Rectal smooth muscle tissue (tissue), 1 donor: ENCODE data around the gene SLC25A51.

Source experiments
- H3K27ac ChIP-seq: one replicate; pipeline ENCODE4 v1.7.0; 2013; ENCODE audit warnings: low read depth, low read length, inconsistent platforms
- H3K27me3 ChIP-seq: one replicate; pipeline ENCODE4 v1.7.0; 2013; ENCODE audit warnings: low read length; ENCODE audit not compliant: control insufficient read depth, insufficient read depth
- H3K36me3 ChIP-seq: one replicate; pipeline ENCODE4 v1.7.0; 2013; ENCODE audit warnings: low read length; ENCODE audit not compliant: control insufficient read depth, insufficient read depth
- H3K4me1 ChIP-seq: one replicate; pipeline ENCODE4 v1.7.0; 2013; ENCODE audit warnings: low read length; ENCODE audit not compliant: control insufficient read depth, insufficient read depth
- H3K4me3 ChIP-seq: one replicate; pipeline ENCODE4 v1.7.0; 2013; ENCODE audit warnings: low read length
- H3K9ac ChIP-seq: one replicate; pipeline ENCODE4 v1.7.0; 2013; ENCODE audit warnings: low read length

The SLC25A51 gene, protein sequence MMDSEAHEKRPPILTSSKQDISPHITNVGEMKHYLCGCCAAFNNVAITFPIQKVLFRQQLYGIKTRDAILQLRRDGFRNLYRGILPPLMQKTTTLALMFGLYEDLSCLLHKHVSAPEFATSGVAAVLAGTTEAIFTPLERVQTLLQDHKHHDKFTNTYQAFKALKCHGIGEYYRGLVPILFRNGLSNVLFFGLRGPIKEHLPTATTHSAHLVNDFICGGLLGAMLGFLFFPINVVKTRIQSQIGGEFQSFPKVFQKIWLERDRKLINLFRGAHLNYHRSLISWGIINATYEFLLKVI

GRCh38 chr9:37903647-37904444 is at the start of gene SLC25A51:
Gene SLC25A51 (minus strand): TSS chr9:37904127. CDS start chr9:37888550, 15,577 bp downstream.
- Histone ChIP-seq H3K4me3 (peak within 1 kb of the TSS; percentile 71), H3K27ac (peak within 1 kb of the TSS; percentile 81), H3K36me3 (no peaks in the 10 kb centered on the region), H3K9ac (peak within 1 kb of the TSS; percentile 76), H3K4me1 (peaks cover 13% of the 10 kb centered on the region), H3K27me3 (no peaks in the 10 kb centered on the region)

GRCh38 chr9:37953206-37953774 is 49.4 kb upstream of the SLC25A51 start:
- H3K4me1 ChIP-seq, result peaks cover 8% of the 10 kb centered on the region
- H3K9ac ChIP-seq, result no peak overlapping the region
- no peak overlapping the region for H3K4me3 ChIP-seq
- peaks cover 6% of the 10 kb centered on the region for H3K36me3 ChIP-seq
- H3K27me3 ChIP-seq, result no peaks in the 10 kb centered on the region
- H3K27ac ChIP-seq, result peak overlapping the region; percentile 44

DNA sequence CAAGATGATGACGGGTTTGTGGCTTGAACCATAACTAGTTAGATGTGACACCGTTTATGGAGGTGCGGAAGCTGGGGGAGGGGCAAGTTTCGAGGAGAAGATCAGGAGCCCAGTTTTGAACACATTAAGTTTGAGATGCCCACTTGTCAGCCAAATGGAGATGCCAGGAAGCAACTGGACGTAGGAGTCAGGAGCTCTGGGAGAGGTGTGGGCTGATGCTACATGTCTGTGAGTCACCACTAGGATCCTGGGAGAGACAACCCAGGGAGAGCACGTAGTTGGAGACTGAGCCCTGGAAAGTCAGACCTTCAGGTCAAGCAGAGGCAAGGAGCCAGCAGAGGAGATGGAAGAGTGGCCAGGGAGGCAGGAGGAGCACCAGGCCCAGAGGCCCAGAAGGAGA is 48.8 kb upstream of the SLC25A51 start:
- Histone ChIP-seq H3K27me3 (no peaks in the 10 kb centered on the region), H3K36me3 (peaks cover 6% of the 10 kb centered on the region), H3K4me3 (no peak overlapping the region), H3K4me1 (peaks cover 8% of the 10 kb centered on the region), H3K9ac (no peak overlapping the region), H3K27ac (no peak overlapping the region)

DNA sequence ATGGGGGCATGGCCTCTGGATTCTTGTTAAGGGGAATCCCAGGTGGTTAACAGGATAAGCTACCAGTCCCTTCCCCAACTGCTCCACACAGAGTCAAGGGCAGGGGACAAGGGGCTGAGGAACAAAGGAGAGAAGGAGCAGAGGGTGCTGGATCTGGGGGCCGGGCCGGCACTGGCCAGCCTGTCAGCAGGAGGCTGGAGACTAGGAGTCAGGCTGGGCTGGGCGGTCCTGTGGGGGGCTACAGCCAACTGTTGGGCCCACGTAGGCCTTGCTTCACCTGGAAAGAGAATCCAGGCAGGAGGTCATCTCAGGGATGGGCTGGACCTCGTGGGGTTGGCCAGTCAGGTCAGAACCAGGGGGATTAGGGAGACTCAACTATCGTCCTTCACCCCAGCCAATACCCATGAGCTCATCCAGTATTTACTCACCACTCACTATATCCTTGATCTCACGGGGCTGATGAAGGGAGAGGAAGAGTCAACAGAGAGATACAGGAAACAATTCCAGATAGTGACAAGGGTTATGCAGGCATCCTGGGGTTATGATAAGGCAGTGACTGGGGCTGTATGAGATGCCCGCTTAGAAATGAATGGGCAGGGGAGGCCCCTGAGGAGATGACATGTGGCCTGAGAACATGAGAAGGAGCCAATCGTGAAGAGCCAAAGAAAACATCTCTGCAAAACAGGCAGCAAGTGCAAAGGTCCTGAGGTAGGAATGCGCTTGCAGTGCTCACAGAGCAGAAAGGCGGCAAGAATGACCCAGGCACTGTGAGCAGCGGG is 47.9 kb upstream of the SLC25A51 start:
- Histone ChIP-seq H3K4me1 (peaks cover 8% of the 10 kb centered on the region), H3K27ac (no peak overlapping the region), H3K4me3 (no peak overlapping the region), H3K36me3 (peaks cover 6% of the 10 kb centered on the region), H3K27me3 (no peaks in the 10 kb centered on the region), H3K9ac (no peak overlapping the region)

DNA sequence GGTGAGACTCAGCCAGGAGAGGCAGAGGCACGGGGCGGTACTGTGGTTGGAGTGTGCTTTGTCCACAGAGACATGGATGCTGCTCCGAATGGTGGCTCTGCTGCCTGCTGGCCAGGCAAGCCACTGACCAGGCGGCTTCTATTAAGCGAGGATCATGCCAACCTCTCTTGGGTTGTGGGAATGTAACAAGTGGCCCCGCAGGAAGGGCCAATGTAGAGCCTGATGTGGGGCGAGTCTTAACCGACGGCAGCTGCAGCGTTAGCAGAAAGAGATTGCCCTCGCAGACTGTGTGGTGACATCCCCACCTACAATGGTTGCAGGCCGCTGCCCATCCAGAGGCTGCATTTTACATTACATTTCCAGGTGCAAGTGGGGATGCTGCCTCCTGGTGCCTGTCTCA is 46.6 kb upstream of the SLC25A51 start:
- Histone ChIP-seq H3K4me1 (peaks cover 8% of the 10 kb centered on the region), H3K9ac (no peak overlapping the region), H3K36me3 (peaks cover 6% of the 10 kb centered on the region), H3K27me3 (no peaks in the 10 kb centered on the region), H3K27ac (no peak overlapping the region), H3K4me3 (no peak overlapping the region)

GRCh38 chr9:37949576-37949975 is 45.6 kb upstream of the SLC25A51 start:
- Histone ChIP-seq H3K27me3 (no peaks in the 10 kb centered on the region), H3K27ac (no peak overlapping the region), H3K9ac (no peak overlapping the region), H3K4me1 (peaks cover 10% of the 10 kb centered on the region), H3K4me3 (no peak overlapping the region), H3K36me3 (peaks cover 6% of the 10 kb centered on the region)

GRCh38 chr9:37948417-37948980 is 44.6 kb upstream of the SLC25A51 start:
- no peak overlapping the region for H3K9ac ChIP-seq
- no peak overlapping the region for H3K4me3 ChIP-seq
- H3K4me1 ChIP-seq, result peaks cover 11% of the 10 kb centered on the region
- H3K27ac ChIP-seq, result no peak overlapping the region
- H3K36me3 ChIP-seq, result peaks cover 5% of the 10 kb centered on the region
- H3K27me3 ChIP-seq, result no peaks in the 10 kb centered on the region

GRCh38 chr9:37947977-37948376 is 44.0 kb upstream of the SLC25A51 start:
- Histone ChIP-seq H3K4me3 (no peak overlapping the region), H3K4me1 (peaks cover 15% of the 10 kb centered on the region), H3K9ac (no peak overlapping the region), H3K27ac (no peak overlapping the region), H3K36me3 (no peaks in the 10 kb centered on the region), H3K27me3 (no peaks in the 10 kb centered on the region)

DNA sequence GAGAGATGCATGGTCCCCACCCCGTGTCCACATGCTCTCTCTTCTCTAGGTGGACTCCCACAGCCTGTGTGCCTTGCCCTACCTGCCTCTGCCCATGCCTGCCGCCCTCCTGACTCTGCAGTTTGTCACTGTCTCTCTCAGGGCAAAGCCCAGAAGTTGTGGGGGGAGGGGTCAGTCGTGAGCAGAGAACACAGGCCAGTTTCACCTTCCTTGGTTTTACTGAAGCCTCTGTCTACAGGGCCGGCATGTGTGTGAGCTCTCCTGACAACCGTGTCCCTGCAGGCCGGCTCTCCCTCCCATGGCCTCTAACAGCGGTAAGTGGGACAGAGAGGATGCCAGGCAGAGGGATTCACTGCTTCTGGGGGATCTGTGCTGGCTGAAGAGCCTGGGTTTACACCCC is 43.5 kb upstream of the SLC25A51 start:
- Histone ChIP-seq H3K27ac (no peak overlapping the region), H3K27me3 (no peaks in the 10 kb centered on the region), H3K9ac (no peak overlapping the region), H3K4me1 (peaks cover 15% of the 10 kb centered on the region), H3K4me3 (no peak overlapping the region), H3K36me3 (no peaks in the 10 kb centered on the region)

DNA sequence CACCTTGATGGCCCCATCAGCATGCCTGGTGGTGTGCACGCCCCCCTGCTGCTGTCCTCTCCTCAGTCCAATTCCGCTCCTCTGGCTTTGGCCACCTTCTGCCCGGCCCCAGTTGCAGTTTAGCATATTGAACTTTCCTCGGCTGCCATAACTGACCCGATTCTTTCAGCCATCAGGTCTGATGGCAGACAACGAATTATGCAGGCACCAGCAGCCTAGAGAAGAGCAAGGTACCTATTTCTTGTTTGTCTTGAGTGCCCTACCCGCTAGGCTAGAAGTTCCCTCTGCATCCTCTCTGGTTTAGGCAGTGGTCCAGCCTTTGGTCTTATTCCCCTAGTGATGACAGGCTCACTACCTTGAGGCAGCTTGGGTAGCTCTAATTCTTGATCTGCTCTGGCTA is 43.0 kb upstream of the SLC25A51 start:
- H3K36me3 ChIP-seq, result no peaks in the 10 kb centered on the region
- no peak overlapping the region for H3K9ac ChIP-seq

DNA sequence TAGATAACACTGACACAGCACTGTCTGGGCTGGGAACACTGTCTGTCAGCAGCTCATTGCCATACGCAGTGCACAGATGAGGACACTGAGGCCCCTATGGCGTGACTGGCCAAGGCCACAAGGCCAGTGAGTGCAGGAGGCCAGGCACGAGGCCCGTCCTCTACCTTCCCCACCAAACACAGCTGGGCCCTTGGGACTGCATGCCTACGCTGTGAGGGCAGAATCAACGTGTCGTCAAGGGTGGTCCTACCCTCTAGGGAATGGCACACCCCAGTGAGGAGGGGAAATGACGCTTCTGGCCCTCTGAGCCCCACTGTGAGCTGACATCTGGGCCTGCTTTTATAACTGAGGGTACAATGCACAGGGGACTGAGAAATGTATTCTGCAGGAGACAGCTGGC is 42.1 kb upstream of the SLC25A51 start:
- peaks cover 15% of the 10 kb centered on the region for H3K4me1 ChIP-seq
- no peak overlapping the region for H3K27ac ChIP-seq
- H3K9ac ChIP-seq, result no peak overlapping the region
- H3K27me3 ChIP-seq, result no peaks in the 10 kb centered on the region
- no peaks in the 10 kb centered on the region for H3K36me3 ChIP-seq
- no peak overlapping the region for H3K4me3 ChIP-seq

More for the DNA sequence above, 43.0 kb upstream of the SLC25A51 start:
- no peaks in the 10 kb centered on the region for H3K27me3 ChIP-seq
- H3K27ac ChIP-seq, result no peak overlapping the region
- H3K4me3 ChIP-seq, result no peak overlapping the region
- peaks cover 15% of the 10 kb centered on the region for H3K4me1 ChIP-seq
